NOMO-1 (cell line): ENCODE data around the gene NCK1.
"Not testable (repeated sequence)": the region's sequence is repeated elsewhere in the genome, so short reads cannot be mapped to it uniquely, and the experiment has no call there.

Experiments used
- DNase-seq, 2 experiments: peaks; one replicate each; lab custom pipeline; 2025; ENCODE audit not compliant: unreplicated experiment in 2 of 2; lab: John Stamatoyannopoulos, UW

Gene NCK1

DNA sequence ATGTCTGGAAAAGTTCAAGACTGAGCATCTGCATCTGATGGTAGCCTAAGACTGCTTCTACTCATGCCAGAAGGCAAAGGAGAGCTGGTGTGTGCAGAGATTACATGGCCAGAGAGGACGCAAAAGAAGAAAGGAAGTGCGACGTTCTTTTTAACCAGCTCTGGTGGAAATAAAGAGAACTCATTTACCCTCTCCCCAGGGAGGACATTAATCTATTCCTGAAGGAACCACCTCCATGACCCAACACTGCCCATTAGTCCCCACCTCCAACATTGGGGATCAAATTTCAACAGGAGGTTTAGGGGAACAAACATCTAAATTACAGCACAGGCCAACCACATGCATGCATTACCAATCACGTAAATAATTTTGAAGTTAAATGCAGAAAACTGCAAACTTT, 1.5 kb upstream of the NCK1 start:
- DNase-seq: peak in 1 of 2 experiments; percentile 18

DNA sequence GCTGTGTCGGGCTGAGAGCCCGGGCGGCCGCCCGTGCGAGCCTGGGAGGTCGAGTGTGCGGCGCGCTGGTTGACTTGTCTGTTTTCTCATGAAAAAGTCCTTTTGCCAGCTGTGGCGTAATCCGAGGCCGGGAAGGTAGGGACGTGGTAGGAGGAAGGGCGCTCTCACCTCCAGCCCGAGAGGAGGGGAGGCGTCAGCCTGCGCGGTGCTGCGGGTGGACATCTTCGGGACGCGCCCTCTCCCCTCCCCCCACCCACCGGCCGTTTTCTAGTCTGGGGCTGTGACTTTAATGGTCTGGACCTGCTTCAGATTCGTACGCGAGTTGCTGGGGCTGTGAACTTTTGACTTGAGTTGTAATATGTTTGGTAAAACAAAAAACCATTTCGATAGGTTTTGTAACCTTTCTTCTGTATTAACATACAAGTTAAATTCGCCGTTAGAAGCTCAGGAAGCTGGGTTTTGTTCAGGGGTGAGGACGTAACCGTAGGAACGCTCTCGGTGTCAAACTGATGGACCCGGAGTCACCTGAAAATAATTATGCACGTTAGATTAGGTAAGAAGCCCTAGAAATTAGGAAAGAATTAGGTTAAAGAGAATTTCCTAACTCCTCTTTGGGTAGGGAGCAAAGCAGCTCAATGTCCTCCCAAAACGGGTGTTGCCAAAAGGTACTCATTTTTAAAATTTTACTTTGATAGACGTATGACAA, 762 bp downstream of the NCK1 start:
- DNase-seq: peak; percentile 51 to 56

DNA sequence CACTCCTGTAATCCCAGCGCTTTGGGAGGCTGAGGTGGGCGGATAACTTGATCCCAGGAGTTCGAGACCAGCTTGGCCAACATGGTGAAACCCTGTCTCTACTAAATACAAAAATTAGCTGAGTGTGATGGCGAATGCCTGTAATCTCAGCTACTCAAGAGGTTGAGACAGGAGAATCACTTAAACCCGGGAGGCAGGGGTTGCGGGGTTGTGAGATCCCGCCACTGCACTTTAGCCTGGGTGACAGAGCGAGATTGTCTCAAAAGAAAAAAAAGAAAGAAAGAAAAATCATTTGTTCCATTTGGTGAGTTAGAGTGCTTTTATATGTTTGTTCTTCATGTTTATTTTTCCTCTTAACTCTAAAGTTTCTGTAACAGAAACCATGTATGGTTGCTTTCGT, 7.3 kb downstream of the NCK1 start:
- DNase-seq: no peak

DNA sequence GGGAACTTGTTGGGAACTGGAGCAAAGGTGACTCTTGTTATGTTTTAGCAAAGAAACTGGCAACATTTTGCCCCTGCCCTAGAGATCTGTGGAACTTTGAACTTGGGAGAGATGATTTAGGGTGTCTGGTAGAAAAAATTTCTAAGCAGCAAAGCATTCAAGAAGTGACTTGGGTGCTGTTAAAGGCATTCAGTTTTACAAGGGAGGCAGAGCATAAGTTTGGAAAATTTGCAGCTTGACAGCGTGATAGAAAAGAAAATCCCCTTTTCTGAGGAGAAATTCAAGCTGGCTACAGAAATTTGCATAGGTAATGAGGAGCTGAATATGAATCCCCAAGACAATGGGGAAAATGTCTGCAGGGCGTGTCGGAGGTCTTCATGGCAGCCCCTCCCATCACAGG, 10.2 kb downstream of the NCK1 start:
- not testable (repeated sequence) for DNase-seq

DNA sequence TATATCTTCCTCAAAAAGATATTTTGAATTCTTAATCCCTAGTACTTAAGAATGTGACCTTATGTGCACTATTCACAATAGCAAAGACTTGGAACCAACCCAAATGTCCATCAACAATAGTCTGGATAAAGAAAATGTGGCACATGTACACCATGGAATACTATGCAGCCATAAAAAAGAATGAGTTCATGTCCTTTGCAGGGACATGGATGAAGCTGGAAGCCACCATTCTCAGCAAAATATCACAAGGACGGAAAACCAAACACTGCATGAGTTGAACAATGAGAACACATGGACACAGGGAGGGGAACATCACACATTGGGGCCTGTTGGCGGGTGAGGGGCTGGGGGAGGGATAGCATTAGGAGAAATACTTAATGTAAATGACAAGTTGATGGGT, 17.5 kb downstream of the NCK1 start:
- DNase-seq: not testable (repeated sequence)

DNA sequence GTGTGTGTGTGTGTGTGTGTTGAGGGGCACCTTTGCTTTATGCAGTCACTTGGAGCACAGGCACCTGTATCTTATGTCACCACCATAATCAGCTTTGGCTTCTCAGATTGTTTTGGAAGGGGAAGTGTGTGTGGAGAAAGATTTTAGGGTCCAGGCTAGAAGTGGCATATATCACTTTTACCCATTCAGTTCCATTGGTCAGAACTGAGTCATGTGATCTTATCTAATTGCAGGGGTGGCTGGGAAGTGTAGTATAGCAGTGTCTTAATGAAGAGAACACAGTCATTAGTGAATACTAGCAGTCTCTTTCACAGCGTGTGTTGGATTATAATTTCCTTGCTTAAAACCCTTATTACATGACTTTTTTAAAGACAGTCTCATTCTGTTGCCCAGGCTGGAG, 20.6 kb downstream of the NCK1 start:
- peak in 1 of 2 experiments; percentile 15 for DNase-seq

DNA sequence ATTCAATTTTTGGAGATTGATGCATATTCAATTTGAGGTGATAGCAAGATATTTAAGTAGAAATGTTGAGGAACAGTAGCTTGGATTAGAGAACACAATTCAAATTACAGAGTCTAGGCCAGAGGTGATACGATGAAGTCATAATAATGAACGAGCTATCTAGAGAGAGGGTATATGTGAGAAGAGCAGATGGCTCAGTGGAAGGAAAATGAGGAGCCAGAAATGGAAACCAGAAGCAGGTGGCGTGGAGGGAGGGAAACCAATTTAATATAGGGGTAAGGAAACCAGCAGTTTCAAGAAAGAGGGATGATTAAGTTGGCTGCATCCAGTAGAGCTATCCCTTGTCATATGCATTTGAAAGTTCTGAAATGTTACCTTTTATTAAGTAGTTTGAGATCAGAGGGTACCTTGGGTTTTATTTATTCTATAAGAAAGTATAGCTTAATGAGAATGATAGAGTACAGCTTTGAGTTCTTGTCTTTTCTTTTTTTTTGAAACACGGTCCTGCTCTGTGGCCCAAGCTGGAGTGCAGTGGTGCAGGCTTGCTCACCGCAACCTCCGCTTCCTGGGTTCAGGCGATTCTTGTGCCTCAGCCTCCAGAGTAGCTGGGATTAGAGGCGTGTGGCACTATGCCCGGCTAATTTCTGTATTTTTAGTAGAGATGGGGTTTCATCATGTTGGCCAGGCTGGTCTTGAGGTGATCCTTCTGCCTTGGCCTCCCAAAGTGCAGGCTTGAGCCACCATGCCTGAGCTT, 22.1 kb downstream of the NCK1 start:
- no peak for DNase-seq

DNA sequence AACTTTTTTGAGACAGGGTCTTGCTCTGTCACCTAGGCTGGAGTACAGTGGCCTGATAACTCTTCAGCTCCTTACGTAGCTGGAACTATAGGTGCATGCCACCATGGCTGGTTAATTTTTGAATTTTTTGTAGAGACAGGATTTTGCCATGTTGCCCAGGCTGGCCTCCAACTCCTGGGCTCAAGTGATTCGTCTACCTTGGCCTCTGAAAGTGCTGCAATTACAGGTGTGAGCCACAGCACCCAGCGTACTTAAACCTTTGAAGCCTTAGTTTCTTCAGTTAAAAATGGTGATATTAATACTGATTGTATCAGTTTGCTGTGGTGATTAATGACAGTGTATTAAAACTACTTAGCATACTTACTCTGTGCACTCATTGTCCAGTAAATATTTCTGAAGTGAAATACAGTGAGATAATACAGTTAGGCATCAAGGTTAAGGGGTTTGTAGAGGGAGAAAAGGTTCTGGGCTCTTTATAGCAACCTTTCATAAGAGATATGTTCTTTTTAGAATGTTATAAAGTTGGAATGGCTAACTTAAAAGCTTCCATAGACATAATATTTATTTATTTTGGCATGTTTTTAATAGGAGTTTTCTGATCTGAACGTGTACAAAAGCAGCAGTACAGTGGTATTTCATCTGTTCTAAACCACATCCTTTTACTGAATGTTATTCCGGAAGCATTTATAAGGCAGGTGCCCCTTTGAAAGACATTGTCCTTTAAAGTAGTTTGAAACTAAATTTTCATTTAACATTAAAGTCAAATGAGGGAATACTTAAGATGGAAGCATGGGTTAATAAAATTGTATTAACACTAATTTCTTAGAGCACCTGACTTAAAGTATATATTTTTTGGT, 23.6 kb downstream of the NCK1 start:
- DNase-seq: no peak

DNA sequence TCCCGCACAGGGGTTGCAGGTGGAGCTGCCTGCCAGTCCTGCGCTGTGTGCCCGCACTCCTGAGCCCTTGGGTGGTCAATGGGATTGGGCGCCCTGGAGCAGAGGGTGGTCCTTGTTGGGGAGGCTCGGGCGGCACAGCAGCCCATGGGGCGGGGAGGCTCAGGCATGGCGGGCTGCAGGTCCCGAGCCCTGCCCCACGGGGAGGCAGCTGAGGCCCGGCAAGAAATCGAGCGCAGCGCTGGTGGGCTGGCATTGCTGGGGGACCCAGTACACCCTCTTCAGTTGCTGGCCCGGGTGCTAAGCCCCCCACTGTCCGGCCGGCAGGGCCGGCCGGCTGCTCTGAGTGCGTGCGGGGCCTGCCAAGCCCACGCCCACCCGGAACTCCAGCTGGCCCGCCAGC, 27.9 kb downstream of the NCK1 start:
- no peak for DNase-seq

DNA sequence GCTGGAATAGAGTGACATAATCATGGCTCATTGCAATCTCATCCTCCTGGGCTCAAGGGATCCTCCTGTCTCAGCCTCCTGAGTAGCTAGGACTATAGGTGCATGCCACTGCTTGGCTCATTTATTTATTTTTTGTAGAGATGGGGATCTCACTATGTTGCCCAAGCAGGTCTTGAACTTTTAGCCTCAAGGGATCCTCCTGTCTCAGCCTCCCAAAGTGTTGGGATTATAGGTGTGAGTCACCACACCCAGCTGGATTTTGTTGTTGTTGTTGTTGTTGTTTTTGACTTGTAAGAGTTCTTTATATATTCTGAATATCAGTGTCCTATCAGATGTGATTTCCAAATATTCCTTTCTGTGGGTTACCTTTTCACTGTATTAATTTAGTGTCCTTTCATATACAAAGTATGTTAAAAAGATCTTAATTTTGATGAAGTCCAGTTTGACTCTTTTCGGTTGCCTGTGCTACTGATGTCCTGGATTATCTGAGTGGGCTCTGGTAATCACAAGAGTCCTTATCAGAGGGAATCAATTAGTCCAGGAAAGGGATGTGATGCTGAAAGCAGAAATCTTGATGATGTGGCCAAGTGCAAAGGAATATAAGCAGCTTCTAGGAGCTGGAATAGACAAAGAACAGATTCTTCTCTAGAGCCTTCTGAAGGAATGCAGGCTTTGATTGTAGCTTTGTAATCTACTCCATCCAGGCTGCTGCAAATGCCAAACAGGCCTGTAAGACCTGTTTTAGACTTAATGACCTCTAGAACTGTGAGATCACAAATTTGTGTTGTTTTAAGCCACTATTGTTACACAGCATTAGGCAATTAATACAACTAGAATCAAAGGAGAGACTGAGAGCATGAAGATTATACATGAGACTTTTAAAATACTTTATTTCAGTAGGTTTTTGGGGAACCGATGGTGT, 30.2 kb downstream of the NCK1 start:
- no peak for DNase-seq

DNA sequence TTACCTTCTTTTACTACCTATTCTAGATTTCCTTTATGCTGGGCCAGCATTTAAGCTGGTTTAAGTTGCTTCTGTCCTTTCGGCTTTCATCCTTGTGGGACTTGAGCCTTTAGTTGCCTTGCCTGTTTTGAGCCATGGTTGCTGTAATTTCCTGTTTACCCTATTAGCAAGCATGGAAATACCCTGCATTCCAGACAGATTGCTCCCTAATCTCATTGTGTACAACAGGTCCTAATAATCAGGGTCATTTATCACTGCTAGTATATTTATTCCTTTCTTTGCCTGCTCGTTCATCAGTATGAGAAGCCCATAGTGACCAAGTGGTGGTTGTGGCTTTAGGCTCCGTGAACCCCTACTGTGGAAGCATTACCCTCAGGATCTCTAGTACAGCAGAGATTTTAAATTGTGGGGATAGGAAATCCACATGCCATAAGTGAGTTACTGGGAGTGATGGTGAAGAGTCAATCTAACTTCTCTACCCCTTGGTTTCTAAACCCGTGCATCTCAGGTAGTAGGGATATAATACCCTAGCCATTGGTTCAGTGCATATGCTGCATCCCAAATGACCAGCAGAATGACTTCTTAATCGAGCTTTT, 31.9 kb downstream of the NCK1 start:
- no peak for DNase-seq

DNA sequence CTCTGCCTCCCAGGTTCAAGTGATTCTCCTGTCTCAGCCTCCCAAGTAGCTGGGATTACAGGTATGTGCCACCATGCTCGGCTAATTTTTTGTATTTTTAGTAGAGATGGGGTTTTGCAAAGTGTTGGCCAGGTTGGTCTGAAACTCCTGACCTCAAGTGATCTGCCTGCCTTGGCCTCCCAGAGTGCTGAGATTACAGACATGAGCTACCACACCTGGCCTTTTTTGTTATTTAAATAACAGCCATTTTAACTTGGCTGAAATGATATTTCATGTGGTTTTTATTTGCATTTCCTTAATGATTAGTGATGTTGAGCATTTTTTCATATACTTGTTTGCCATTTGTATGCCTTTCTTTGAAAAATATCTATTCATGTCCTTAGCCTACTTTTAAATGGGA, 35.2 kb downstream of the NCK1 start:
- not testable (repeated sequence) for DNase-seq

DNA sequence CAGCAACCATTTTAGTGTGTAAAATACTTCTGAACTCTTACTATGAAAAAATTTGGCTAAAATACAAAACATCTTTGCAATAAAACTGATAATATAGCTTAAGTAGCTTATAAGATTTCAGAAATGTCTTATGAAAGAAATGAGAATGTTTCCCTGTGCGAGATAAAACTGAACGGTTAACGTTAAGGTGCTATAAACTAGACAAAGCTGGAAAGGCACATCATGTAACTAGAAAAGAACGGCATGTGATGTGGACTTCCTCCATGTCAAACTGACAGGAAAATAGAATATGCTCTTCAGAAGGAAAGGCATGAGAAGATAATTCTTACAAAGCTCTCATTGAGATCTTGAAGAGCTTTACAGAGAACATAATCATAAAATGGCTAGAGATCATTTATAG, 36.5 kb downstream of the NCK1 start:
- no peak for DNase-seq

DNA sequence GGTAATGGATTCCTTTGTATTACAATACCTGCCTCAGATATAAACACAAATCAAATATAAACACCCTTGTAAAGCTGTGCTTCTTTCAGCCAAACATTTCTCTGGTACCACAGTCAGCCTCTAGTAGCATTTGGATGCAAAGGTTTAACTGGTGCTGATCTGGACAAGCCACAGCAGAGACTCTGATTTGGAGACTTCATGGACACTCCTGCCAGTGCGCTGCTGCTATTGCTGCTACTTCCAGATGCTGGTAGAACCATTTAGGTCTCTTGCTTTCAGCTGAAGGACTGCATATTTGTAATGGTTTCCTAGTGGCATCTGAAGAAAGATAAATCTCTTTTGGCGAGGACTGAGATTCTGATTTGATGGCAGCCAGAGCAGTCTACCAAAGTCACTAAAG, 36.9 kb downstream of the NCK1 start:
- no peak for DNase-seq

DNA sequence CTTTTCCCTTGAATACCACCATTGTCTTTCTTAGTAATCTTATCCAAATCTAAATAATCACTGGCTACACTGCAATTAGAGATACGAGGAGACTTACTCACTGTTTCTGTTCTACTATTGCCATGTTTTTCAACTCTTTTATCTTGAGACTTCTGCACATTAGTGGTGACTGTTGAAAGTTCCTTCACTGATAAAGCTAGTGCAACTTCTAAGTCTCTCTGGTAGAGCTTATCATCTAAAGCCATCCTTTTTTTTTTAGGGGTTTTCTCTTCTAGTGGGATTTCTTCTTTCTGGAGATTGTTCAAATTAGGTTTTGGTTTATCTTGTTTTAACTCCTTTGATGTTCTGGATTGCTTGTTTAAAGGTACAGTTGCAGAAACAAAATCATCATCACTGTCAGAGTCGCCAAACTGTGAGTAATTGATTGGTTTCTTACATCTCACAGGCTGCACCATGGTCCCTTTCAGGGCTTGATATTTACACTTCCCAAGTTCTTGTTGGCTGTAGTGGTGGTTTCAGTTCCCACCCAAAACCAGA, 37.7 kb downstream of the NCK1 start:
- DNase-seq: no peak

DNA sequence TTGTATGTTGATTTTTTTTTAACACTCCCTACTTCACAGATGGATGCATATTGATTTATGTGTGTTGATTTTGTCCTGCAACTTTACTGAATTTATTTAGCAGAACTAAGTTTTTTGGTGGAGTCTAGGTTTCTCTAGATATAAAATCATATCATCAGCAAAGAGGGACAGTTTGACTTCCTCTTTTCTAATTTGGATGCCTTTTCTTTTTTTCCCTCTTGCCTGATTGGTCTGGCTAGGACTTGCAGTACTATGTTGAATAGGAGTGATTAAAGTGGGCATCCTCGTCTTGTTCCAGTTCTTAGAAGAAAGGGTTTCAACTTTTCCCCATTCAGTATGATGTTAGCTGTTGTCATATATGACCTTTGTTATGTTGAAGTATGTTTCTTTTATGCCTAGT, 38.7 kb downstream of the NCK1 start:
- DNase-seq: peak; percentile 5 to 36

DNA sequence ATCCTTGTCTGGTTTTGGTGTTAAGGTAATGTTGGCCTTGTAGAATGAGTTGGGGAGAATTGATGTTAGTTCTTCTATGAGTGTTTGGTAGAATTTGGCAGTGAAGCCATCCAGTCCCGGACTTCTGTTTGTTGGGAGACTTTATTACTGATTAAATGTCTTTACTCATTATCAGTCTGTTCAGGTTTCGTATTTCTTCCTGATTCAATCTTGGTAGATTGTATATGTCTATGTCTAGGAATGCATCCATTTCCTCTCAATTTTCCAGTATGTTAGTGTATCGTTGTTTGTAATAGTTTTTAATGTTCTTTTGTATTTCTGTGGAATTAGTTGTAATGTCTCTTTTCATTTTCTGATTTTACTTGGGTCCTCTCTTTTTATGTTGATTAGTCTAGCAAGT, 39.4 kb downstream of the NCK1 start:
- no peak for DNase-seq

DNA sequence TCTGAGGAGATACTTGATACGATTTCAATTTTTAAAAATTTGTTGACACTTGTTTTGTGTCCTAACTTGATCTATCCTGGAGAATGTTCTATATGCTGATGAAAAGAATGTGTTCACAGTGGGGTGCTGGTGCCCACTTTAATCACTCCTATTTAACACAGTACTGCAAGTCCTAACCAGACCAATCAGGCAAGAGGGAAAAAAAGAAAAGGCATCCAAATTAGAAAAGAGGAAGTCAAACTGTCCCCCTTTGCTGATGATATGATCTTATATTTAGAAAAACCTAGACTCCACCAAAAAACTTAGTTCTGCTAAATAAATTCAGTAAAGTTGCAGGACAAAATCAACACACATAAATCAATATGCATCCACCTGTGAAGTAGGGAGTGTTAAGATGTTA, 40.5 kb downstream of the NCK1 start:
- peak; percentile 8 to 46 for DNase-seq

DNA sequence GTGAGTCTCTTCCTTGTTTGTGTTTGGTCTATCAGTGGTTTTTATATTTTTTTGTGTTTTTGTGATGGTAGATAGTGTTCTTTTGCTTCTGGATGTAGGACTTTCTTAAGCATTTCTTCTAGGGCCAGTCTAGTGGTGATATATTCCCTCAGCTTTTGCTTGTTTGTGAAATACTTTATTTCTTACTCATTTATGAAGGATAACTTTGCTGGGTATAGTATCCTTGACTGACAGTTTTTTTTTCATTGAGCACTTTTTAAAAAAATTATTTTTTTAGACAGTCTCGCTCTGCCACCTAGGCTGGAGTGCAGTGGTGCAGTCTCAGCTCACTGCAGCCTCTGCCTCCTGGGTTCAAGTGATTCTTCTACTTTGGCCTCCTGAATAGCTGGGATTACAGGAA, 41.9 kb downstream of the NCK1 start:
- DNase-seq: no peak

DNA sequence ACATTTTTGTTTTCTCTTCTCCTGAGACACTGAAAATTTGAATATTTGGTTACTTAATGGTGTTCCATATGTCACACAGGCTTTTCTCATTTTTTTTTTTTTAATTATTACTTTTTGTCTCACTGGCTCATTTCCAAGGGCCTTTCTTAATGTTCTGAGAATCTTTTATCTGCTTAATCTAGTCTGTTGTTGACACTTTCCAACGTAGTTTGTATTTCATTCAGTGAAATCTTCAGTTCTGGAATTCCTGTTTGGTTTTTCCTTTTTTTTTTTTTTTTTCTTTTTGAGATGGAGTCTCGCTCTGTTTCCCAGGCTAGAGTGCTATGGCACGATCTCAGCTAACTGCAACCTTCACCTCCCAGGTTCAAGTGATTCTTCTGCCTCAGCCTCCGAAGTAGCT, 42.7 kb downstream of the NCK1 start:
- no peak for DNase-seq
